ENCODE measurements around the gene ZNF592.

ZNF592 gene

GRCh38 chr15:84819791-84820190 is 71.4 kb downstream of the ZNF592 start:
- no peaks in the 10 kb centered on the region for H3K36me3 Mint-ChIP-seq
- peaks cover 23% of the 10 kb centered on the region for H3K27me3 Mint-ChIP-seq
- no peak overlapping the region for H3K4me3 Mint-ChIP-seq
- no peaks in the 10 kb centered on the region for H3K9me3 Mint-ChIP-seq
- peaks cover 7% of the 10 kb centered on the region for H3K4me1 Mint-ChIP-seq
- no peak overlapping the region for H3K27ac Mint-ChIP-seq
- ATAC-seq: no peak

GRCh38 chr15:84821501-84822021 is 73.2 kb downstream of the ZNF592 start:
- no peak overlapping the region for H3K27ac Mint-ChIP-seq
- no peaks in the 10 kb centered on the region for H3K4me1 Mint-ChIP-seq
- no peaks in the 10 kb centered on the region for H3K9me3 Mint-ChIP-seq

DNA sequence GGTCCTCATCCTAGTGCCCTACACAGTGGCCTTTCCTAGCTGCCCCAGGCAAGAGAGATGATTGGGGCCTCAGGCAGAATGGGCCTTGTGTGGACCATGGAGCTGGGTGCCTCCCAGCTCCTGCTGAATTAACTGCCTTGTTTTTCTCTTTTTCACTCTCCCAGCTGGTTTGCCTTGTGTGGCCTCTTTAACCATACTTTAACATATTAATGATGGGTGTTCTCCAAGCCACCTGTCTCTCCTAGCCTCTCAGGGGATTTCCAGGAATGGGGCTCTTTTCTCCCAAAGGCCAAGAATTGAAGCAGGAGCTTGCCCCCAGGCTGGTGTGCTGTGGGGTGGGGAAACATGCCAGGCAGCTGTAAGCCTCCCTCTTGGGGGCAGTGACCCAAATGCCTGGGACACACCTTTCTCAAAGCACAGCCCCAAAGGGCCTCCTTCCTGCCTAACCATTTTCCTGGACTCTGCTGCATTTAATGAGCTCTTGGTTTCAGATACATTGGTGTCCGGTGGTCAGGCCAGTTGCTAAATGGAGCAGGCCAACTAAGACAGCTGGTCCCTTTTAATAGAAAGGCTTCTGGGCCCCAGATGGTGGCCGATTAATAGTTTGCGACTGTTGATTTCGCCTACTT is 74.4 kb downstream of the ZNF592 start:
- no peaks in the 10 kb centered on the region for H3K4me1 Mint-ChIP-seq
- no peak for ATAC-seq
- H3K4me3 Mint-ChIP-seq: no peak overlapping the region
- H3K36me3 Mint-ChIP-seq: no peaks in the 10 kb centered on the region
- H3K27ac Mint-ChIP-seq: no peak overlapping the region
- H3K9me3 Mint-ChIP-seq: no peaks in the 10 kb centered on the region
- no peaks in the 10 kb centered on the region for H3K27me3 Mint-ChIP-seq

More at GRCh38 chr15:84821501-84822021, 73.2 kb downstream of the ZNF592 start:
- ATAC-seq: no peak
- Mint-ChIP-seq H3K4me3 (no peak overlapping the region), H3K27me3 (peaks cover 5% of the 10 kb centered on the region), H3K36me3 (no peaks in the 10 kb centered on the region)

GRCh38 chr15:84823282-84823878 is 75.0 kb downstream of the ZNF592 start:
- H3K9me3 Mint-ChIP-seq: no peaks in the 10 kb centered on the region
- H3K27ac Mint-ChIP-seq: no peak overlapping the region
- H3K4me3 Mint-ChIP-seq: no peak overlapping the region
- H3K36me3 Mint-ChIP-seq: no peaks in the 10 kb centered on the region
- no peak for ATAC-seq
- H3K27me3 Mint-ChIP-seq: no peaks in the 10 kb centered on the region
- H3K4me1 Mint-ChIP-seq: no peaks in the 10 kb centered on the region

DNA sequence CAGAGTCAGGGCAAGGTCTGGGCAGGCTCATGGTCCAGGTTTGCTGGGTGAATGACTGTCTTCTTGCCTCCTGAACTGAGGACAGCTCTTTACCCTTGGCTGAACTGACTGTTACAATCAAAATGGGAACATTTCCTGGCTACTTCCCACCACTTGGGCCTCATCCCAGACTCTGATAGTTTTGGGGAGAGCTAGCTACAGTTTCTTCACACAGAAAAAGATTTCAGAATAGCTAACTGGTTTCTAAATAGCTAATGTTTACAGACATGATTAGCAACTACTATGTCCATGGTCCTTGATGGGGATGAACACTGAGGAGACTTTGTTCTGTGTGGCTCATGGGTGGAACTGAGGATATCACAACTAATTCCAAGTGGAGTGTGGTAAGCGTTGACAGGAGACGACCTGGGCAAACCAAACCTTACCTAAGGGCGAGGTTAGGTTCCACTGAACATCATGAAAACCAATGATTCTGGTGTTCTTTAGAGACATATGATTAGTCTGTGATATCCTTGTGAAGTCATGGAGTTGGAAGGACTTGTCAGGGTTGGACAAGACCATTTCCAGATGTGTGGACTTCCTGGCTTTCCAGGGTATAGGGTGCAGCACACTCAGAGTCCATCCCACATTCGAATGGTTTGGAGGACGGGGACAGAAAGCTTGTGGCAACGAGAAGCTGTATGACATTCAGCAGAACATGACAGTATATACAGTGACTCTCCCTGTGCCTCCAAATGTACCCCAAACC is 76.0 kb downstream of the ZNF592 start:
- Mint-ChIP-seq H3K36me3 (no peaks in the 10 kb centered on the region), H3K4me1 (no peaks in the 10 kb centered on the region), H3K4me3 (no peak overlapping the region), H3K27ac (no peak overlapping the region), H3K27me3 (no peaks in the 10 kb centered on the region), H3K9me3 (no peaks in the 10 kb centered on the region)
- ATAC-seq: no peak

DNA sequence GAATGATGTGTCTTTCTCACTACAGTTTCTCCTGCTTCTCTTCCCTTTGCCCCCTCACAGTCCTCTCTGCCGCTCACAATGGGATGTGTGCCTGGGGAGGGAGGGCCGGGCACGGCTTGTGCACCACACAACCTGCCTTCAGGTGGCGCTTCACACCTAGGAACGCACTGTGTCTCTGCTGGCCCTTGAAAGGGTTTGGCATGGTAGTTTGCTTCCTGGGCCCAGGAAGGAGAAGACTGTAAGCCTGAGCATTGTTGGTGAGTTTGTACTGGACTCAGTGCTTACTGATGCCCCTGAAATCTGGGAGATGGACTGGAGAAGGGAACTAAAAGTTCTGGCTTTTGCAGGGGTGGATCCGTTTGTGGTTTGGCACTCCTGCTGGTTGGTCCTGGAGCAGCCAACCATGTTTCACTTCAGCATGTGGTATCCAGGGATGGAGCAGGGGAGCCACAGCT is 78.0 kb downstream of the ZNF592 start:
- no peak overlapping the region for H3K27ac Mint-ChIP-seq
- H3K4me3 Mint-ChIP-seq: no peak overlapping the region
- H3K36me3 Mint-ChIP-seq: no peaks in the 10 kb centered on the region
- H3K9me3 Mint-ChIP-seq: no peaks in the 10 kb centered on the region
- H3K27me3 Mint-ChIP-seq: peaks cover 5% of the 10 kb centered on the region
- no peak for ATAC-seq
- no peaks in the 10 kb centered on the region for H3K4me1 Mint-ChIP-seq

- peaks cover 8% of the 10 kb centered on the region for H3K27me3 Mint-ChIP-seq
- H3K4me3 Mint-ChIP-seq: no peak overlapping the region
- no peak overlapping the region for H3K27ac Mint-ChIP-seq
- H3K36me3 Mint-ChIP-seq: no peaks in the 10 kb centered on the region
- ATAC-seq: no peak
- no peaks in the 10 kb centered on the region for H3K9me3 Mint-ChIP-seq
- H3K4me1 Mint-ChIP-seq: no peaks in the 10 kb centered on the region
Measured at GRCh38 chr15:84827246-84827645, 78.9 kb downstream of the ZNF592 start.

GRCh38 chr15:84828086-84828908 is 79.9 kb downstream of the ZNF592 start:
- no peaks in the 10 kb centered on the region for H3K36me3 Mint-ChIP-seq
- ATAC-seq: no peak
- no peak overlapping the region for H3K4me3 Mint-ChIP-seq
- no peaks in the 10 kb centered on the region for H3K9me3 Mint-ChIP-seq
- no peak overlapping the region for H3K27ac Mint-ChIP-seq
- peaks cover 8% of the 10 kb centered on the region for H3K27me3 Mint-ChIP-seq
- no peaks in the 10 kb centered on the region for H3K4me1 Mint-ChIP-seq

DNA sequence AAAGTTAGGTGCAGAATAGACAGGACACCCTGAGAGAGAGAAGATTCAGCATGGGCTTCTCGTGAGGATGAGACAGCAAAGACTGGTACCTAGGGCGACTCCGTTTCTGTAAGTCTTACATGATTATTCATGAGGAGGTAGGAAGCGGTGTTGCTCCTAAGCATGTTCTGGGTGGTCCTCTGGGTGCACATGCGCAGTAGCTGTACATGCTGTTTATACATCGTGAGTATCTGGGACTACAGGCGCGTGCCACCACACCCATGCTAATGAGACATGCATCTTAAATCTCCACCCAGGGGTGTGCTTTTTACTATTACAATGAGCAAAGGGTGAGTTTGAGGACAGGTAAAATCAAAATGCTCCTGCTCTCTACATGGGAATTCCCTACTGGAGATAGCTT is 81.0 kb downstream of the ZNF592 start:
- Mint-ChIP-seq H3K27me3 (peaks cover 8% of the 10 kb centered on the region), H3K4me1 (no peaks in the 10 kb centered on the region), H3K4me3 (no peak overlapping the region), H3K36me3 (no peaks in the 10 kb centered on the region), H3K9me3 (no peaks in the 10 kb centered on the region), H3K27ac (no peak overlapping the region)
- no peak for ATAC-seq

- H3K27me3 Mint-ChIP-seq: peaks cover 8% of the 10 kb centered on the region
- H3K9me3 Mint-ChIP-seq: no peaks in the 10 kb centered on the region
- H3K36me3 Mint-ChIP-seq: no peaks in the 10 kb centered on the region
- no peak for ATAC-seq
- no peak overlapping the region for H3K27ac Mint-ChIP-seq
- H3K4me3 Mint-ChIP-seq: no peak overlapping the region
- H3K4me1 Mint-ChIP-seq: no peaks in the 10 kb centered on the region
Measured at GRCh38 chr15:84830036-84830435, 81.6 kb downstream of the ZNF592 start.

DNA sequence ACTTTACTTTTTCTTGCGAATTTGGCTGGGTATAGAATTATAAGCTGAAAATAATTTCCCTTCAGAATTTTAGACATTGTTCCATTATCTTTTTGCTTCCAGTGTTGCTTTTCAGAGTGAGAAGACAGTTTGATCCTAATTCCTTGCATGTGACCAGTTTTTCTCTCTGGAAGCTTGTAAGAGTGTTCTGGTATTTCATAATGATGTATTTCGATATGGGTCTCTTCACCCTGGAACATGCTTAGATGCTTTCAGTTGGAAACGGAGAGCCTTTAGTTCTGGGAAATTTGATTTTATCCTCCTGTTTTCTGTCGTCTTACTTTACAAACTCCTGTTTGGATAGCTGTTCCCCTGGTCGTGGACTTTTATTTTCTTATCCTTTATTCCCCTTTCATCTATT is 82.6 kb downstream of the ZNF592 start:
- Mint-ChIP-seq H3K27me3 (peaks cover 18% of the 10 kb centered on the region), H3K4me1 (no peaks in the 10 kb centered on the region), H3K36me3 (no peaks in the 10 kb centered on the region), H3K27ac (no peak overlapping the region), H3K4me3 (no peak overlapping the region), H3K9me3 (no peaks in the 10 kb centered on the region)
- no peak for ATAC-seq

GRCh38 chr15:84831613-84832012 is 83.2 kb downstream of the ZNF592 start:
- ATAC-seq: no peak
- Mint-ChIP-seq H3K27ac (no peak overlapping the region), H3K27me3 (peaks cover 24% of the 10 kb centered on the region), H3K9me3 (no peaks in the 10 kb centered on the region), H3K4me3 (no peak overlapping the region), H3K4me1 (no peaks in the 10 kb centered on the region), H3K36me3 (no peaks in the 10 kb centered on the region)

DNA sequence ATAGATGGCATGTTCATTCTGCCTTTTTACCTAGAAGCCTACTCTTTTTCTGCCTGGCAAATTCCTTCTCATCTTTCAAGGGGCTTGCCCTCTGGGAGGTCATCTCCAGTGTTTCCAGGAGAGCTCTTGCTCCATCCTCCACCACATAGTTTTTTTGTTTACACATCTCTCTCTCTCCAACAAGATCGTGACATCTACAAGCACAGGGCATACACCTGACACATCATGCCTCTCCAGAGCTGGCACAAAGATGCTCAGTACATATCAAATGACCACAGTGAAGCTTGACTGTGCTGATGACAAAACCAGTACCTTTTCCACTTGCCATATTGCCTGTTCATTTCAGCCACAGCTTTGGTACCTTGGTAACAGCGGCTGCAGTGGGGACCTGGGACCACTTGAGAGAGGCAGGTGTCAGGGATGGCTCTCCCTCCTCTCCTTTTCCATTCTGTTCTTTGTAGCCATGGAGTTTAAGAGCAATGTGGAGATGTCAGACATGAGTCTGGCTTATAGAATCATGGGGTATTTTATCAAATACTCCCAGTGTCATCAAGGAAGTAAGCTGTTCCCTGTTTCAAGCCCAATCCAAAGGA is 84.2 kb downstream of the ZNF592 start:
- H3K4me1 Mint-ChIP-seq: no peaks in the 10 kb centered on the region
- no peaks in the 10 kb centered on the region for H3K36me3 Mint-ChIP-seq
- ATAC-seq: no peak
- H3K27ac Mint-ChIP-seq: no peak overlapping the region
- peaks cover 32% of the 10 kb centered on the region for H3K27me3 Mint-ChIP-seq
- no peak overlapping the region for H3K4me3 Mint-ChIP-seq
- H3K9me3 Mint-ChIP-seq: no peaks in the 10 kb centered on the region

- no peak overlapping the region for H3K4me3 Mint-ChIP-seq
- H3K27me3 Mint-ChIP-seq: peaks cover 39% of the 10 kb centered on the region
- ATAC-seq: no peak
- H3K27ac Mint-ChIP-seq: no peak overlapping the region
- no peaks in the 10 kb centered on the region for H3K36me3 Mint-ChIP-seq
- no peaks in the 10 kb centered on the region for H3K9me3 Mint-ChIP-seq
- H3K4me1 Mint-ChIP-seq: no peaks in the 10 kb centered on the region
Measured at GRCh38 chr15:84833447-84834228, 85.2 kb downstream of the ZNF592 start.
